Duodenal mucosa (tissue), 2 donors: ENCODE data around the gene HS6ST3.

Experiments used
- H3K27ac ChIP-seq: one replicate; pipeline ENCODE4 v1.7.0; 2013; ENCODE audit warnings: low read depth, low read length
- H3K27me3 ChIP-seq, 2 donors: one replicate each; pipeline ENCODE4 v1.7.0; 2013; ENCODE audit warnings: low read length in 2 of 2, control low read depth in 1 of 2; ENCODE audit not compliant: insufficient read depth in 2 of 2, control insufficient read depth in 1 of 2
- H3K36me3 ChIP-seq, 2 donors: one replicate each; pipeline ENCODE4 v1.7.0; 2013; ENCODE audit warnings: low read length in 2 of 2, control low read depth in 1 of 2; ENCODE audit not compliant: insufficient read depth in 2 of 2, control insufficient read depth in 1 of 2
- H3K4me1 ChIP-seq, 2 donors: one replicate each; pipeline ENCODE4 v1.7.0; 2013; ENCODE audit warnings: low read length in 2 of 2, control low read depth in 1 of 2; ENCODE audit not compliant: insufficient read depth in 2 of 2, control insufficient read depth in 1 of 2
- H3K4me3 ChIP-seq, 2 donors: one replicate each; pipeline ENCODE4 v1.7.0; 2013; ENCODE audit warnings: low read length in 2 of 2, low read depth in 1 of 2
- H3K9ac ChIP-seq, 2 donors: one replicate each; pipeline ENCODE4 v1.7.0; 2013; ENCODE audit warnings: low read length in 2 of 2, low read depth in 1 of 2
- H3K9me3 ChIP-seq, 2 donors: one replicate each; pipeline ENCODE4 v1.7.0; 2013; ENCODE audit warnings: low read length in 2 of 2, control low read depth in 1 of 2; ENCODE audit not compliant: control insufficient read depth in 1 of 2

HS6ST3 gene

DNA sequence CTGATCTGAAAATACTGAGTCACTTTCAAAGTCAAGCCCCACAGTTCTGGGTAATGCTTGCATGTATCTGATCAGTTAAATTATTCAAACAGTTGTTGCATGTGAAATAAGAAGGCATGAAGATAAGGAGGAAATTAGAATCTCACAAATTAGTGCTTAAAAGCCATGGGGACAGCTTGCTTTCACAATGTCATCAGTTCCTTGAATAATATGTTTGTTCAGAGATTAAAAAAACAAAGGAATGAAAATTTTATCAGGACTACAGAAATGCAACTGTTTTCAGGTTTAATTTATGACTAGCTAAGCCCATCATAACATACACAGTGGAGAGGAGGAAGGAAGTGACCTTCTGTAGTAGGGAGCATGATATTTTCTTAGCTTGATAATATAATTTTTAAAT is 754.3 kb downstream of the HS6ST3 start:
- Histone ChIP-seq H3K4me1 (peaks cover 0 to 5% of the 10 kb centered on the region in 2 donors), H3K36me3 (no peaks in the 10 kb centered on the region), H3K4me3 (no peak overlapping the region), H3K27ac (no peak overlapping the region), H3K9me3 (no peaks in the 10 kb centered on the region), H3K27me3 (no peaks in the 10 kb centered on the region), H3K9ac (no peak overlapping the region)

DNA sequence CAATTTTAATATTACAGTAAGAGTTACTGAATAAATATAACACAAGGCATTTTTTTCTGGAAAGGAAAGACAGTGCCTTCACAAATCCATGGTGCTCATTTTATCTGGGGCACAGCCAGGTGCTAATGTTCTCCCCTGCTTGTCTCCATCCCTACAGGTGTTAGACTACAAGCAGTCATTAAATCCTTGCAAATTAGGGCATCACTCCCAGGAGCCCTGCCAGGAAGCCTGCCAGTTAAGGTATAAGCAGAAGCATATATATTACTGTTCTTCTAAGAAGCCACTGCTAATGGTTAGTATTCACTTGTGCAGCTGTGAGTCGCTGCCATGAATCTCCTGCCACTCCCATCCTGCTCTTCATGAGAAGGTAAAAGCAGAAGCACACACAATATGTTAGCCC is 754.7 kb downstream of the HS6ST3 start:
- Histone ChIP-seq H3K4me3 (no peak overlapping the region), H3K4me1 (peaks cover 0 to 5% of the 10 kb centered on the region in 2 donors), H3K36me3 (no peaks in the 10 kb centered on the region), H3K9ac (no peak overlapping the region), H3K9me3 (no peaks in the 10 kb centered on the region), H3K27me3 (no peaks in the 10 kb centered on the region), H3K27ac (no peak overlapping the region)

DNA sequence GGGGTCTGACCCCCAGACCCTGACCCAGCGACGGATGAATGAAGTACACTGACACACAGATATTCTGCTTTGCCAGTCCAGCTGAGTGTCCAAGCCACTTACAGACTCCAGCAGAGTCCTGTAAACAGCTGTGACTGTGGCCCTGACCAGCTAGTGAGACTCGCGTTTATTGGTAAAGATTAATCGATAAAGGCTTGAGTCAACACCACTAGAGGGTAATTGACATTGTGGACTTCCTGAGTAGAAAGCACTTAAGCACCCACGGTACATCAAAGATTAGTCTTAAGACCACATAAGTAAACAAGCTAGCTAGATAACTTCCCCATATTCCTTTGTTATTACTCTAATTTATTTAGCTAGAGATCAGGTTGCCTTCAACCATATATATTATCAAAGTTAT is 758.4 kb downstream of the HS6ST3 start:
- Histone ChIP-seq H3K36me3 (no peaks in the 10 kb centered on the region), H3K4me3 (no peak overlapping the region), H3K27ac (no peak overlapping the region), H3K9ac (no peak overlapping the region), H3K9me3 (no peaks in the 10 kb centered on the region), H3K27me3 (no peaks in the 10 kb centered on the region), H3K4me1 (peaks cover 0 to 5% of the 10 kb centered on the region in 2 donors)

DNA sequence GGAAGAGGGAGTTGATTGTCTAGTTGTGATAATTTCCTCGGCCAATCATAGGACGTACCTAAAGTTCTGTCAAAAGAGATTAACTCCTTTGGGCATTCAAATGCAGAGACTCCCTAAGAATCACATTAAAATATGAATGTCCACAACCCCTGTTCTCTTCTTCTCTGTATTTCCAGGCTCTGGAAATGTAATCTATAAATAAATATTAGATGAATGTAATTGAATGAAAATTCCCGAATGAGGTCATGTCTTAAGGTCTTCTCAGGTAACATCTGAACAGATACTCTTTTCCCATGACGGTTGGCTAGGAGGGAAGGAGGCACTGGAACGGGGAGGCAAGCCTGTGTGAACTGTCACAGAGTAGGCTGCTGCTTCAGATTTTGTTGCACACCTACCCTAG is 759.2 kb downstream of the HS6ST3 start:
- H3K4me1 ChIP-seq, result peaks cover 0 to 5% of the 10 kb centered on the region in 2 donors
- no peaks in the 10 kb centered on the region for H3K27me3 ChIP-seq
- no peaks in the 10 kb centered on the region for H3K36me3 ChIP-seq
- H3K4me3 ChIP-seq, result no peak overlapping the region
- no peaks in the 10 kb centered on the region for H3K9me3 ChIP-seq
- no peak overlapping the region for H3K27ac ChIP-seq
- H3K9ac ChIP-seq, result no peak overlapping the region

DNA sequence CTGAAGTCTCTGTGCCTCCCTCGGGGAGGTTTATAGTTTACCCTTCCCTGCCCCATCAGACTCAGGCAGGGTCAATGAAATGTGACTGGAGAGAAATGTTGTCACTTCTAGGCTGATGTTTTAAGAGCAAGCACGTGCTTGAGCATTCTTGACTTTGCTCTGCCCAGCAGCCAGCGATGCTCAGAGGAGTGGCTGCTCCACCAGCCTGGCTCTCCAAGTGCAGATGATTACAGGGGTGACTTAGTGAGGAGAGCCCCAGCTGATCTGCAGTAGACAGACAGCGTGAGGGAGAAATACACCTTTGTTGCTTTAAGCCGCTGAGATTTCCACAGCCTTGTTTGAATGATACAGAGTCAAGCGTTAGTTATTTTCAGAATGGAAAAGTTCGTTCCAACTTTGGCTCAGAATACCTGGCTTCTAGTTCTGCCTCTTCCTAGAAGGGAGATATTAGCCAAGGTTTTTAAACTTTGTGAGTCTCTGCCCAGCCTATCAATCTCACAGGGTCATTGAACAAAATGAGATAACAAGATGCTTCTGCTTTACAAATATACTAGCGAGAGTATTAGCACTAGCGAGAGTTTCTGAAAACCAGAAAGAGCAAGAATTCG is 760.7 kb downstream of the HS6ST3 start:
- no peaks in the 10 kb centered on the region for H3K36me3 ChIP-seq
- H3K27ac ChIP-seq, result no peak overlapping the region
- H3K27me3 ChIP-seq, result no peaks in the 10 kb centered on the region
- H3K4me3 ChIP-seq, result no peak overlapping the region
- peaks cover 0 to 5% of the 10 kb centered on the region in 2 donors for H3K4me1 ChIP-seq
- H3K9me3 ChIP-seq, result no peaks in the 10 kb centered on the region
- no peak overlapping the region for H3K9ac ChIP-seq

DNA sequence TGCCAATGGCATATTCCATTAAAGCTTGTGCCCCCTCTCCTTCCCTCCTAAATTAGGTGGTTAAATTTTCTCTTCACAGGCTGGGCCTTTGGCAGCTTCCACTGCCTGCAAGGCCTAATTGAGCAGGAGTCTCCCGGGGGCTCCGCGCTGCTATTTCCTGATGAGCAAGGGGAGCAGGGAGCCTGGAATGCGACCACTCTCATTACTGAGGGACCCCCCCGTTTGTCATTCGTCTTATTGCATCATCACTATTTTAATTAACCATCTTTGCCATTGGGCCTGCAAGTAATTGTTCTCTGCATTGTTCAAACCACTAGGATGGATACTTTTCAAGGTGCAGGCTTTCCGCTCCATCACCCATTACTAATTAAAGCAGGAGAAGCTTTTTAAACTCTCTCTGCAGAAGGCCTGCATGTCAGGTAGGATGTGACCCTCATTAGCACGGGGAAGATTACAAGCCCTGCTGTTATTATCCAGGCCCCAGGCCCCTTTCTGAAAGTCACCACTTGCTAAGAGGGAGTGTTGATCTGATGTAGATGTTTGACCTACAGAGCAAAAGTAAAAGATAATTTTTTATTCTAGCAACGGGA is 762.0 kb downstream of the HS6ST3 start:
- Histone ChIP-seq H3K27ac (no peak overlapping the region), H3K9me3 (no peaks in the 10 kb centered on the region), H3K4me1 (peaks cover 0 to 5% of the 10 kb centered on the region in 2 donors), H3K27me3 (no peaks in the 10 kb centered on the region), H3K9ac (no peak overlapping the region), H3K4me3 (no peak overlapping the region), H3K36me3 (no peaks in the 10 kb centered on the region)

DNA sequence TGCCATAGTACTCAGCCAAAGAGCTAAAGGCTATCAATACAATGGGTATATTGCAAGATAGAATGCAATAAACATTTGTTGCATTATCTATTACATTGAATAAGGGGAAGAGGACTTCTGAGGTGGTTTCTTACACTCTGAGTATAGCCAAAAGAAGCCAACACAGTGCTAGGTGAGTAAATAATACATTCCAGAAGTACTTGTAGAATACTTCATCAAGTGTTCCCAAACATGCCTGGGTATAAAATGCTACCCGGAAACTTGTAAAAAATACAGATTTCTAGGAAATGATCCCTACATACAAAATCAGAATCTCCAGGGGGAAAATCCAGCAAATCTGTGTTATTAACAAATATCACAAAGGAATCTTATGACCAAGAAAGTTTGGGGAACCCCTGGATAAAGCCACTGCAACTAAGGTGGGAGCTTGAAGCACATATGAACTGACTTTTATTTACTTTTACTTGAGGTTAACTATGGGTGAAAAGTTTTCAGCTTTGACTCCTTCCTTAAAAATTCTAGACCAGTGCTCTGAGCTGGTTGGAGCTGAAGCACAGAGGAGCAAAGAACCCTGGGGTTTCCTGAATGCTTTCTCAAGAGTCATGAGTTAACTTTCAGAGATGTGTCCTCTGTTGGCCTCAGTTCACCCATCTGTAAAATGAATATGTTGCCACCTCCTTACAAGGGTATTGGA is 768.4 kb downstream of the HS6ST3 start:
- Histone ChIP-seq H3K27ac (no peak overlapping the region), H3K4me1 (no peaks in the 10 kb centered on the region), H3K4me3 (no peak overlapping the region), H3K27me3 (no peaks in the 10 kb centered on the region), H3K36me3 (no peaks in the 10 kb centered on the region), H3K9me3 (no peaks in the 10 kb centered on the region), H3K9ac (no peak overlapping the region)

DNA sequence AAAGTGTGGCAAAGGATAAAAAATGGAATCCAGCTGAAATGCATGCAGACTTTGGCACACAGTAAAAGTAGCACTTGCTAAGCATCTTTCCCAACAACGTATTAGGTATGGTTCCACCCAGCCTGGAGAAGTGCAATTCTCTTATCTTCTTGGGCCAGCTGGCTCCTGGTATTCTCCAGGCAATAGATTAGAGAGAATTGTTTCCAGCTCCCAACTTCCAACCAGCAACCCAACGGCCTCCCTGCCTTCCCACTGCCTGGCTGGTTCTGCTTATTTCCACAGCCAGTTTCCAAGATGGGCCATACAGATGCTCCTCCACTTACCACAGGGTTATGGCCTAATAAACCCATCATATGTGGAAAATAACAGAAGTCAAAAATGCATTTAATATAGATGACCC is 771.0 kb downstream of the HS6ST3 start:
- no peak overlapping the region for H3K27ac ChIP-seq
- no peak overlapping the region for H3K4me3 ChIP-seq
- H3K27me3 ChIP-seq, result no peaks in the 10 kb centered on the region
- no peaks in the 10 kb centered on the region for H3K36me3 ChIP-seq
- no peaks in the 10 kb centered on the region for H3K4me1 ChIP-seq
- no peaks in the 10 kb centered on the region for H3K9me3 ChIP-seq
- no peak overlapping the region for H3K9ac ChIP-seq

DNA sequence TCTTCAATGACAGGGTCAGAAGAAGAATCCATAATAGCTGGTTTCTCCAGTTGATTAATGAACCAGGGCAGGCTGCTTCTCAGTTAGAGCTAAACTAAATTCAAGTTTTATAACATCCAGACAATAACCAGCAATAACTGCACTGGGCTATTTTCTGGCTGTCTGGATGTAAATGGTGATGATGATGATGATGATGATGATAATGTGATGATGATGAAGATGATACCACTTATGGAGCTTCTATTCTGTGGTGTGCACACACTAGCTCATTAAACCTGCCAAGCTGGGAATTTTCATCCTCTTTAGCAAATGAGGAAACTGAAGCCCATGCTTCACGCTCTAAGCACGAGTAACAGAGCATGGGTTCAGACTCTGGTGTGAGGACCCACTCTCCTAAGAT is 772.2 kb downstream of the HS6ST3 start:
- no peaks in the 10 kb centered on the region for H3K27me3 ChIP-seq
- no peaks in the 10 kb centered on the region for H3K4me1 ChIP-seq
- no peaks in the 10 kb centered on the region for H3K9me3 ChIP-seq
- H3K36me3 ChIP-seq, result no peaks in the 10 kb centered on the region
- no peak overlapping the region for H3K4me3 ChIP-seq
- H3K27ac ChIP-seq, result no peak overlapping the region
- no peak overlapping the region for H3K9ac ChIP-seq

DNA sequence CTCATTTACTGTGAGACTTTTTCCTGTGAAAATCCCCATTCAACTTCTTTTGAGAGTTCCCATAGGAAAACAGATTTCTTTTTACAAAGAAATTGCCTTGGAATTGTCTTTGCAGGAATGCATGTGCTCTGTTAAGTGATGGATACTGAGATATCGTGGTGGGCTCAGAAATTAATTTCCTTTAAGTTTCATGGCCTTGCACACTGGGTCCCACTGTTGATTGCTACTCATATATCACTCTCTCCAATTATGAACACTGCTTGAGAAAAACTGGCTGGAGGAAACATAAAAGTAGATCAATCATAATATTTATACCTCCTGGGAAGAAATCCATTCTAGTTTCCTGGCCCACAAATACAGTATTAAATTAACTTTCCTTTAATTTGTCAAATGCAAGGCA is 773.1 kb downstream of the HS6ST3 start:
- Histone ChIP-seq H3K4me3 (no peak overlapping the region), H3K36me3 (no peaks in the 10 kb centered on the region), H3K4me1 (no peaks in the 10 kb centered on the region), H3K9ac (no peak overlapping the region), H3K9me3 (no peaks in the 10 kb centered on the region), H3K27ac (no peak overlapping the region), H3K27me3 (no peaks in the 10 kb centered on the region)
